HG03025 (cell line): ENCODE measurements around the gene SARS2.
"Not testable (repeated sequence)": the region's sequence is repeated elsewhere in the genome, so short reads cannot be mapped to it uniquely, and the experiment has no call there.

ENCODE experiments used
- ATAC-seq: cut with Tn5 transposase; IDR thresholded peaks from one replicate; pipeline ENCODE4 v1.9.1; 2021; ENCODE audit warnings: mild to moderate bottlenecking, moderate library complexity; ENCODE audit not compliant: unreplicated experiment, low FRiP score

Gene SARS2

GRCh38 chr19:38929929-38930775 is at the start of gene SARS2:
Gene SARS2, minus strand, starts transcription at chr19:38930763. Its CDS starts 27 bp downstream, at chr19:38930736.
- ATAC-seq, result peak; percentile 67

GRCh38 chr19:38979812-38980211 is 49.2 kb upstream of the SARS2 start:
- no peak for ATAC-seq

GRCh38 chr19:38978326-38978689 is 47.7 kb upstream of the SARS2 start:
- ATAC-seq, result no peak

GRCh38 chr19:38977445-38978325 is 47.1 kb upstream of the SARS2 start:
- no peak for ATAC-seq

- ATAC-seq, result no peak
Observed at GRCh38 chr19:38975861-38976271, 45.3 kb upstream of the SARS2 start.

GRCh38 chr19:38975214-38975860 is 44.8 kb upstream of the SARS2 start, which contains the start of gene FBXO17:
Gene FBXO17, minus strand, starts transcription at chr19:38975742. Its CDS starts 25,423 bp downstream, at chr19:38950319.
- ATAC-seq, result no peak

GRCh38 chr19:38974624-38975213 is 44.2 kb upstream of the SARS2 start:
- ATAC-seq, result no peak

- no peak for ATAC-seq
Observed at GRCh38 chr19:38971672-38972071, 41.1 kb upstream of the SARS2 start.

GRCh38 chr19:38970664-38971532 is 40.3 kb upstream of the SARS2 start:
- no peak for ATAC-seq

GRCh38 chr19:38966149-38966548 is 35.6 kb upstream of the SARS2 start:
- not testable (repeated sequence) for ATAC-seq

- no peak for ATAC-seq
Observed at GRCh38 chr19:38964738-38965137, 34.2 kb upstream of the SARS2 start.

- no peak for ATAC-seq
Observed at GRCh38 chr19:38959618-38960017, 29.1 kb upstream of the SARS2 start.

- ATAC-seq, result no peak
Observed at GRCh38 chr19:38958301-38958700, 27.7 kb upstream of the SARS2 start.

- ATAC-seq, result no peak
Observed at GRCh38 chr19:38956264-38956663, 25.7 kb upstream of the SARS2 start.

- ATAC-seq, result no peak
Observed at GRCh38 chr19:38953677-38954076, 23.1 kb upstream of the SARS2 start.

- no peak for ATAC-seq
Observed at GRCh38 chr19:38952395-38953165, 22.0 kb upstream of the SARS2 start.

- ATAC-seq, result no peak
Observed at GRCh38 chr19:38951187-38951586, 20.6 kb upstream of the SARS2 start.

- ATAC-seq, result no peak
Observed at GRCh38 chr19:38949580-38950367, 19.2 kb upstream of the SARS2 start.
